Pancreas (tissue), 10 donors: Measurements from ENCODE around the gene NDUFS7. TPM values are rescaled to one million over a fixed set of nuclear protein-coding genes. Genes with fewer than 3 reads are reported as not detected.

Experiments used
- ATAC-seq, 4 donors: fragments of 200-7000 bp; cut with Tn5 transposase; one replicate each; pipeline versions ENCODE4 v1.8.0 to v1.9.1; 2020; ENCODE audit warnings: mild to moderate bottlenecking in 4 of 4, moderate library complexity in 4 of 4
- DNase-seq, 6 donors: peaks; one replicate each; pipeline ENCODE4 v3.0.0-alpha.2; 2020
- FAIRE-seq: peaks from 2 replicates; lab custom pipeline; 2012; peaks lifted over from hg19 to GRCh38; lab: Jason Lieb, UNC
- H3K27ac ChIP-seq, 4 donors: fragments of 200-600 bp; sonication (generic); 1 replicate in 3 of 4; 2 replicates in 1 of 4; pipeline versions ENCODE4 v1.5.0 to v1.8.0; 2020
- H3K27me3 ChIP-seq, 4 donors: fragments of 200-600 bp; one replicate each; pipeline ENCODE4 v1.8.0; 2021
- H3K36me3 ChIP-seq, 3 donors: fragments of 200-600 bp; sonication (generic) in 1 of 3; one replicate each; pipeline versions ENCODE4 v1.5.0 to v1.8.0; 2020 to 2021
- H3K4me1 ChIP-seq, 3 donors: fragments of 200-600 bp; one replicate each; pipeline ENCODE4 v1.8.0; 2021
- H3K4me3 ChIP-seq, 4 donors: fragments of 200-600 bp; sonication (generic) in 2 of 4; one replicate each; pipeline versions ENCODE4 v1.5.0 to v1.8.0; 2020 to 2021
- H3K9me3 ChIP-seq, 4 donors: fragments of 200-600 bp; one replicate each; pipeline ENCODE4 v1.8.0; 2021
- WGBS, 2 donors: extraction: QIAGEN DNeasy Blood & Tissue Kit; methylation state at CpG; one replicate each; pipeline ENCODE4 v1.1.7; 2013; 5-methylcytosine and 5-hydroxymethylcytosine counted together
- intact Hi-C, 3 donors: fragments of 100-400 bp; cut with DNase I; formaldehyde crosslinking; loops; one replicate each; pipeline versions ENCODE4 v1.11.1 to v1.14.2; 2022
- polyA plus RNA-seq, 2 donors: library from polyadenylated mRNA; stranded (reverse); fragments of 200-250 nt; gene quantifications; one replicate each; pipeline ENCODE4 v1.2.3, GENCODE V29; 2013
- total RNA-seq, 6 donors: library from RNA; stranded (reverse); fragmentation: NEBNext Ultra II Directional in 4 of 6; extraction: Animal tissue kit (Norgen Biotek cat#: 25700) in 4 of 6; gene quantifications; one replicate each; pipeline versions ENCODE4 v1.2.1 to v1.2.4, GENCODE V29; 2021 to 2023
- TF ChIP-seq, protein P1 (sequence below), 4 donors: fragments of 200-600 bp; sonication (generic) in 3 of 4; IDR thresholded peaks; one replicate each; pipeline versions ENCODE4 v1.5.0 to v1.8.0; 2021; ENCODE audit warnings: antibody characterized with exemption in 4 of 4
- donor health status: healthy with polysubstance abuse.
- donor health status: DM: no; HTN: no; CAD: no; lungs with moderate emphysema.
- donor health status: DM: no; HTN: no; CAD: no.
- donor health status: control.
- donor health status: control.
- donor health status: Bipolar disorder and iron deficiency.
- donor health status: DM: yes; HTN: yes; CAD: no.
- donor health status: DM: no; HTN: no; CAD: no.
- donor health status: DM: no; HTN: no; CAD: no.
- donor health status: DM: yes; HTN: yes; CAD: no.

The NDUFS7 gene
- total and polyA plus RNA-seq, 8 donors: 32.1 to 70.8 (median 46.5) TPM

- Histone ChIP-seq H3K9me3 (no peaks in the 10 kb centered on the region), H3K4me1 (peaks cover 0 to 5% (median 3%) of the 10 kb centered on the region in 3 donors), H3K36me3 (peaks cover 0 to 50% (median 16%) of the 10 kb centered on the region in 3 donors), H3K27ac (no peak overlapping the region), H3K27me3 (no peaks in the 10 kb centered on the region), H3K4me3 (no peak overlapping the region)
- TF ChIP-seq, protein P1, sequence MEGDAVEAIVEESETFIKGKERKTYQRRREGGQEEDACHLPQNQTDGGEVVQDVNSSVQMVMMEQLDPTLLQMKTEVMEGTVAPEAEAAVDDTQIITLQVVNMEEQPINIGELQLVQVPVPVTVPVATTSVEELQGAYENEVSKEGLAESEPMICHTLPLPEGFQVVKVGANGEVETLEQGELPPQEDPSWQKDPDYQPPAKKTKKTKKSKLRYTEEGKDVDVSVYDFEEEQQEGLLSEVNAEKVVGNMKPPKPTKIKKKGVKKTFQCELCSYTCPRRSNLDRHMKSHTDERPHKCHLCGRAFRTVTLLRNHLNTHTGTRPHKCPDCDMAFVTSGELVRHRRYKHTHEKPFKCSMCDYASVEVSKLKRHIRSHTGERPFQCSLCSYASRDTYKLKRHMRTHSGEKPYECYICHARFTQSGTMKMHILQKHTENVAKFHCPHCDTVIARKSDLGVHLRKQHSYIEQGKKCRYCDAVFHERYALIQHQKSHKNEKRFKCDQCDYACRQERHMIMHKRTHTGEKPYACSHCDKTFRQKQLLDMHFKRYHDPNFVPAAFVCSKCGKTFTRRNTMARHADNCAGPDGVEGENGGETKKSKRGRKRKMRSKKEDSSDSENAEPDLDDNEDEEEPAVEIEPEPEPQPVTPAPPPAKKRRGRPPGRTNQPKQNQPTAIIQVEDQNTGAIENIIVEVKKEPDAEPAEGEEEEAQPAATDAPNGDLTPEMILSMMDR (IDR thresholded peaks at IDR 0.05): no peak
- WGBS, 2 donors: 88 to 89% methylated on average over 39 of the region's 39 CpGs
- no peak for ATAC-seq
- FAIRE-seq: no peak
- DNase-seq: peak in 3 of 6 donors; percentile 17 to 59 (median 42)
- intact Hi-C loops: no loop called here
Measured at GRCh38 chr19:1434577-1435060, 50.9 kb downstream of the NDUFS7 start.

- WGBS, 2 donors: 87 to 88% methylated on average over 21 of the region's 21 CpGs
Measured at GRCh38 chr19:1435378-1435989, 51.8 kb downstream of the NDUFS7 start.

DNA sequence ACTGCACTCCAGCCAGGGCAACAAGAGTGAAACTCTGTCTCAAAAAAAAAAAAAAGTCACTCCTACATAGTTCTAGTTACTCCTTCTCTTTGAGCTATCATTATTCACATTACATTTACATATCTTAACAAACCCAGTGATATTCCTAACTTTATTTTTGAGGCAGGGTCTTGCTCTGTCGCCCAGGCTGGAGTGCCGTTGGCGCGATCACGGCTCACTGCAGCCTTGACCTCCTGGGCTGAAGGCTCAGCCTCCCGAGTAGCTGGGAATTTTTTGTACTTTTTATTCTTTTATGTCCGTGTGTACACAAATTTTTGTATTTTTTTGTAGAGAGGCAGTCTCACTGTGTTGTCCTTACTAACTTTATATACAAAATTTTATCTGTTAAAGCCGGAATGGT is 53.9 kb downstream of the NDUFS7 start:
- H3K36me3 ChIP-seq: peaks cover 11 to 47% (median 19%) of the 10 kb centered on the region in 3 donors
- FAIRE-seq: no peak
- WGBS, 2 donors: 23 to 29% methylated on average over 8 of the region's 8 CpGs

More at GRCh38 chr19:1435378-1435989, 51.8 kb downstream of the NDUFS7 start:
- H3K4me1 ChIP-seq: peaks cover 0 to 13% (median 6%) of the 10 kb centered on the region in 3 donors
- no peak for FAIRE-seq
- H3K9me3 ChIP-seq: no peaks in the 10 kb centered on the region
- TF ChIP-seq, protein P1 (IDR thresholded peaks at IDR 0.05): no peak
- peaks cover 5 to 52% (median 22%) of the 10 kb centered on the region in 3 donors for H3K36me3 ChIP-seq
- no peak overlapping the region for H3K27ac ChIP-seq
- intact Hi-C loops: no loop called here
- DNase-seq: no peak
- H3K27me3 ChIP-seq: no peaks in the 10 kb centered on the region
- H3K4me3 ChIP-seq: no peak overlapping the region
- no peak for ATAC-seq

DNA sequence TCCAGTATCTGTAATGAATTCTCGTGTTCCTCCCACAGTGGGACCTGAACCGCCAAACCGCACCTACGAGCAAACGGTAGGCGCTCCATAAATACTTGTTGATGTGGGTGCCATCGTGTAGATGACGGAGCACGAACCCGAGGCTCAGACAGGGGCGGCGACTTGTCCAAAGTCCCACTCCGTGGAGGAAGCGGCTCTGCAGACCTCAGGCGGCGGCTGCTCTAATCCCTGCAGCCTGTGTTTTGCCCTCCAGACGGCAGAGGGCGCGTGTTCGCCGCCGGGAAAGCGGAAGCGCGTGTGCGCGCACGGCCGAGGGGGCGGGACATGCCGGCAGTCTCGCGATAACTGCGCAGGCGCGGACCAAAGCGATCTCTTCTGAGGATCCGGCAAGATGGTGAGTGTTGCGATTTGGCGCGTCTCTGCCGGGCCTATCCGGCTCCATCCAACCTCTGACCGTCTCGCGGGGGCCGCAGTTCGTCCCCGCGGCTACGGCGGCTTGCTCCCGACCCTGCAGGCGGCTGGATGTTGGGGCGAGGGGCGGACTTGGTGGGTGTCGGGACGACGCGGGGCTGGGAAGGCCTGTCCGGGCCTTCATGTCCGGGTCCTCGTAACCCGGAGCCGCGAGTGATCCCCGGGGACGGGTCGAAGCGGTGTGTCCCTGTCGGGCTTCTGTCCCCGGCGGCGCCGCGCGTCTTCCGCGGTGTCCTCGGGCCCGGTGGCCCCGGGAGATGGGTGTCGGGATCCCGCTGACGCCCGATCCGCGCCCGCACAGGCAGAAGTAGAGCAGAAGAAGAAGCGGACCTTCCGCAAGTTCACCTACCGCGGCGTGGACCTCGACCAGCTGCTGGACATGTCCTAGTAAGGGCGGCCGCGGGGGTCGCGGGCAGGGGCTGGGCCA is 54.6 kb downstream of the NDUFS7 start, which contains the start of gene RPS15:
TSS of gene RPS15 (plus strand) at position 362 of the 898 bp plus-strand sequence. CDS start at position 392, 30 bp downstream.
- Histone ChIP-seq H3K4me1 (peaks cover 0 to 17% (median 6%) of the 10 kb centered on the region in 3 donors), H3K36me3 (peaks cover 11 to 40% (median 16%) of the 10 kb centered on the region in 3 donors), H3K9me3 (no peaks in the 10 kb centered on the region), H3K27ac (peak within 1 kb of the TSS; percentile 77 to 89 (median 84)), H3K27me3 (no peaks in the 10 kb centered on the region), H3K4me3 (peak within 1 kb of the TSS; percentile 77 to 95 (median 80))
- ATAC-seq: peak; percentile 91 to 97 (median 94)
- 1 to 2% methylated on average over 79 to 100 of the region's 100 CpGs for WGBS, 2 donors
- TF ChIP-seq, protein P1 (IDR thresholded peaks at IDR 0.05): peak; percentile 77 to 97 (median 92)
- peak; percentile 93 to 99 (median 96) for DNase-seq
- FAIRE-seq: no peak
- intact Hi-C loops: no loop called here

More for the DNA sequence above, 53.9 kb downstream of the NDUFS7 start:
- peak overlapping the region in 1 of 4 donors; percentile 83 for H3K4me3 ChIP-seq
- peak overlapping the region in 2 of 4 donors; percentile 26 to 81 for H3K27ac ChIP-seq
- H3K9me3 ChIP-seq: no peaks in the 10 kb centered on the region
- peaks cover 0 to 17% (median 6%) of the 10 kb centered on the region in 3 donors for H3K4me1 ChIP-seq
- TF ChIP-seq, protein P1 (IDR thresholded peaks at IDR 0.05): no peak
- DNase-seq: no peak
- ATAC-seq: no peak
- intact Hi-C loops: no loop called here
- no peaks in the 10 kb centered on the region for H3K27me3 ChIP-seq
